ACC112 (cell line): ENCODE measurements around the gene LACTB.

Experiments
- H2AFZ ChIP-seq: fragments of 200-600 bp; sonication (generic); one replicate; pipeline ENCODE4 v1.6.0; 2017; ENCODE audit warnings: antibody characterized with exemption, low read length; ENCODE audit not compliant: unreplicated experiment
- H3K27ac ChIP-seq: fragments of 200-600 bp; sonication (generic); 2 replicates; pipeline ENCODE4 v1.5.1; 2014; ENCODE audit warnings: low read depth, mild to moderate bottlenecking, antibody characterized with exemption, low read length, moderate library complexity
- H3K27me3 ChIP-seq: fragments of 200-600 bp; sonication (generic); 2 replicates; pipeline ENCODE4 v1.6.1; 2014; ENCODE audit warnings: mild to moderate bottlenecking, antibody characterized with exemption, low read length, moderate library complexity, mixed read lengths; ENCODE audit not compliant: insufficient read depth
- H3K36me3 ChIP-seq: fragments of 200-600 bp; sonication (generic); 2 replicates; pipeline ENCODE4 v1.6.1; 2016; ENCODE audit warnings: mild to moderate bottlenecking, antibody characterized with exemption, low read length, moderate library complexity, mixed read lengths; ENCODE audit not compliant: insufficient read depth
- H3K4me1 ChIP-seq: fragments of 200-600 bp; sonication (generic); one replicate; pipeline ENCODE4 v1.6.1; 2016; ENCODE audit warnings: low read length, mixed read lengths; ENCODE audit not compliant: insufficient read depth, unreplicated experiment, control insufficient read depth
- H3K4me3 ChIP-seq: fragments of 200-600 bp; sonication (generic); 2 replicates; pipeline ENCODE4 v1.5.1; 2014; ENCODE audit warnings: mild to moderate bottlenecking, low read depth, low read length
- H3K79me2 ChIP-seq: fragments of 200-600 bp; sonication (generic); one replicate; pipeline ENCODE4 v1.6.0; 2016; ENCODE audit warnings: low read length; ENCODE audit not compliant: control insufficient read depth, unreplicated experiment, insufficient read depth

The LACTB gene

DNA sequence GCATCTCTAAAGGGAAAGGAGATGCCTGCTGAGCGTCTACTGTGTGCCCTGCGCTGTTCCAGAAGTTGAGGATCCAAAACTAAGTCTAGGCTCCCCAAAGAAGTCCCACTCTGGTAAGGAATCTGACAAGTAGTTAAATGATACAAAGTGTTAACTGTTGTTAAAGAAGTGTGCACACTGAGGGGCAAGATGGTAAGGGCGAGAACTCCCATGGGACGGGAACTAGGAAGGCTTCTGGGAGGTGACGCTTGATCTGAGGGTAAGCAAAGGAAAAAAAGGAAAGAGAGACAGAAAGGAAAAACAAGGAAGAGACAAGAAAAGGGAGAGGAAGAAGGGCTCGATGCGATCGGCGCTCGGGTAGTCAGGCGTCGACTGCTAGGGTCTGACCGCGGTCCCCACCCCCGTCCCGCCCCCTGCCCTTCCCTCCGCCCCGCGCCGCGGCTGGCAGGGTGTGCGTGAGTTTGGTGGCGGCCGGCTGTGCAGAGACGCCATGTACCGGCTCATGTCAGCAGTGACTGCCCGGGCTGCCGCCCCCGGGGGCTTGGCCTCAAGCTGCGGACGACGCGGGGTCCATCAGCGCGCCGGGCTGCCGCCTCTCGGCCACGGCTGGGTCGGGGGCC is at the start of gene LACTB:
LACTB (plus strand) TSS at position 480 of the 620 bp plus-strand sequence; CDS start at position 491, 11 bp downstream.
- Histone ChIP-seq H3K79me2 (peaks cover 26% of the 10 kb centered on the region), H3K4me1 (peaks cover 9% of the 10 kb centered on the region), H3K27me3 (no peaks in the 10 kb centered on the region), H3K4me3 (peak within 1 kb of the TSS; percentile 97), H3K36me3 (peaks cover 12% of the 10 kb centered on the region), H3K27ac (peak within 1 kb of the TSS; percentile 77), H2AFZ (peak within 1 kb of the TSS; percentile 100)

- Histone ChIP-seq H3K27me3 (no peaks in the 10 kb centered on the region), H3K27ac (no peak overlapping the region), H3K4me1 (peaks cover 13% of the 10 kb centered on the region), H2AFZ (no peak overlapping the region), H3K36me3 (peaks cover 24% of the 10 kb centered on the region; the same call in 1 of the 2 replicates), H3K79me2 (no peaks in the 10 kb centered on the region), H3K4me3 (no peak overlapping the region)
Observed at GRCh38 chr15:63072023-63072650, 49.5 kb upstream of the LACTB start.

- Histone ChIP-seq H3K4me3 (no peak overlapping the region), H3K36me3 (peaks cover 17% of the 10 kb centered on the region; the same call in 1 of the 2 replicates), H3K79me2 (no peaks in the 10 kb centered on the region), H3K4me1 (peaks cover 13% of the 10 kb centered on the region), H2AFZ (no peak overlapping the region), H3K27ac (no peak overlapping the region), H3K27me3 (no peaks in the 10 kb centered on the region)
Observed at GRCh38 chr15:63072809-63073277, 48.8 kb upstream of the LACTB start.

DNA sequence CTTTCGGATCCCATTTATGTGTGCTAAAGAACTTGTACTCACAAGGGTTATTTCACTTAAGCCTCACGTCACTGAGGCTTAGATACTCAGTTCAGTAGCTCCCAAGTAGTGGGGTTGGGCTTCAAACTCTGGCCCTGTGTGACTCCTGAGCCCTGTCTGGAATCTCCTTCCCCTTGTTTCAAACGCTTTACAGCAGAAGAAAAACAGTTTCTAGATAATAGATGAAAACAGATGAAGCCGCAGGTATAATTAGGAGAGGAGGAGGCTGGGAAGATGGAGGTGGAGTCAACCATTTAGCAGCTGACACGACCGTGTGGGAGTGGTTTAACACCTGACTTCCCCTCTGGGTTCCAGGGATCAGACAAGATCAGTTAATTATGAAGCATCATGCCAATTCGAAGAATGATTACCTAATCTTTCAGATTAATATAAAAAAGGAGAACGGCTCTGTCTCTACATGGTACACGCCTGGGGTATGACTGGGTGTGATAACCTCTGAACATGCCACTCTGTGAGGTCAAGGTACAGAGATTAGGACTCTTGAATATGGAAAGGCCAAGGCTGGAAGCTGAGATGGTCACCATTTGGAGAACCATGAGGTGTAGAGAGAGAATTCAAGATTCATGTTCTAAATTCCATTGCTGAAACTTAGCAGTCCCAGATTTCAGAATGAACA is 48.0 kb upstream of the LACTB start:
- Histone ChIP-seq H3K4me3 (no peak overlapping the region), H3K79me2 (no peaks in the 10 kb centered on the region), H2AFZ (no peak overlapping the region), H3K4me1 (peaks cover 13% of the 10 kb centered on the region), H3K36me3 (peaks cover 12% of the 10 kb centered on the region; the same call in 1 of the 2 replicates), H3K27me3 (no peaks in the 10 kb centered on the region), H3K27ac (no peak overlapping the region)

- Histone ChIP-seq H3K79me2 (no peaks in the 10 kb centered on the region), H3K4me3 (peak overlapping the region; percentile 50), H3K36me3 (peaks cover 12% of the 10 kb centered on the region; the same call in 1 of the 2 replicates), H2AFZ (peak overlapping the region; percentile 79), H3K4me1 (peaks cover 13% of the 10 kb centered on the region), H3K27ac (peak overlapping the region; percentile 33; the same call in 1 of the 2 replicates), H3K27me3 (no peaks in the 10 kb centered on the region)
Observed at GRCh38 chr15:63075015-63075983, 46.4 kb upstream of the LACTB start.

- H3K4me3 ChIP-seq = peak overlapping the region; percentile 50; the same call in 1 of the 2 replicates
- H3K79me2 ChIP-seq = no peaks in the 10 kb centered on the region
- no peaks in the 10 kb centered on the region for H3K27me3 ChIP-seq
- H2AFZ ChIP-seq = peak overlapping the region; percentile 79
- no peak overlapping the region for H3K27ac ChIP-seq
- peaks cover 7% of the 10 kb centered on the region; the same call in 1 of the 2 replicates for H3K36me3 ChIP-seq
- H3K4me1 ChIP-seq = peaks cover 13% of the 10 kb centered on the region
Observed at GRCh38 chr15:63075984-63076713, 45.5 kb upstream of the LACTB start.

DNA sequence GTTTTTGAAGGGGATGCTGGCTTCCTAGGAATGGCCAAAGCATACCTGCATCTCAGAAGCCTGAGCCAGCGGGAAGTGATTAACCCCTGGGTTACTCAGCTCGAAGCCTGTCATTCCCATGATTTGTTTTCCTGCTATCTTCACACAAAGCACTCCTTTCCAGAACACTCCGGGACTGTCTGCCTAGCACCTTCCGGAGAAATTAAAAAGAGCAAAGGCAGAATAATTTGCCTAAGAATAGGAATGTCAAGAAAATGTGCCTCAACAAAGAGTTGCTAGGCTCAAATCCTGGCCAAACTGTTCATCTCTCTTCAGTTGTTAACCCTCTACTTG is 45.0 kb upstream of the LACTB start:
- H3K4me1 ChIP-seq = peaks cover 13% of the 10 kb centered on the region
- H3K79me2 ChIP-seq = no peaks in the 10 kb centered on the region
- H3K36me3 ChIP-seq = peaks cover 2% of the 10 kb centered on the region; the same call in 1 of the 2 replicates
- H2AFZ ChIP-seq = no peak overlapping the region
- H3K27ac ChIP-seq = no peak overlapping the region
- no peaks in the 10 kb centered on the region for H3K27me3 ChIP-seq
- no peak overlapping the region for H3K4me3 ChIP-seq

- Histone ChIP-seq H3K4me1 (peaks cover 13% of the 10 kb centered on the region), H3K79me2 (no peaks in the 10 kb centered on the region), H2AFZ (no peak overlapping the region), H3K27ac (no peak overlapping the region), H3K27me3 (no peaks in the 10 kb centered on the region), H3K4me3 (no peak overlapping the region), H3K36me3 (no peaks in the 10 kb centered on the region)
Observed at GRCh38 chr15:63077952-63078351, 43.7 kb upstream of the LACTB start.

DNA sequence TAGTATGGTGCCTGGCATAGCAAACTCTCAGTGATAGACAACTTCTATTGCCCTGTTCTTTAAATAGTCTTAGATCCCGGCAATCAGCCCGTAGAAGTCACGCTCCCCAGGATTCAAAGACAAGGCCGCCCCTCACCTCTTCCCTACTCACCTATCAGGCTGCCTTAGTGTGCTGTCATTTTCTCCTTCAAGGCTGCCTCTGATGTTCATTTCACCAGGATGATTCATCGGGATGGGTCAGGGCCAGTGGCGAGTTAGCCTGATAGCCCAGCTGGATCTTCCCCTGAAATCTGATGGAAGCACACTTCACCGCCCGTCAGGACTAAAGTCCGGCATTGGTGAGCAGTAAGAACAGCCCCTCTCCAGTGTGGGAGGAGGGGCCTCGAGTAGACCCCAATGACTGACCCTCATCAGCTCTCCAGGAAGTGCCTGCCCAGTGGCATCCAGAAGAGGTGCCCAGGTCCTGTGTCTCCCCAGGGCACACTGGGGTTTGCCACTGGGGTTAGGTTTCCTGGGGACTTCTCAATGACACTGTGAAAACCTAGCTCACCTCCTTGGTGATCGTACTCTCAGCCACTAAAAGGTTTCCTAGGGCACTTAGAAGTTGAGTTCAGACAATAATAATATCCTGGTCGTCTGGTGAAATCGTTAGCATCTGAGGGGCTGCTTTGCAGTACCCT is 41.6 kb upstream of the LACTB start:
- no peaks in the 10 kb centered on the region for H3K27me3 ChIP-seq
- H2AFZ ChIP-seq = no peak overlapping the region
- peaks cover 10% of the 10 kb centered on the region for H3K4me1 ChIP-seq
- no peak overlapping the region for H3K27ac ChIP-seq
- no peaks in the 10 kb centered on the region for H3K36me3 ChIP-seq
- H3K4me3 ChIP-seq = no peak overlapping the region
- no peaks in the 10 kb centered on the region for H3K79me2 ChIP-seq
